Renal cortex interstitium (tissue), 11 donors: Measurements from ENCODE around the gene GNAO1. TPM values are rescaled to one million over a fixed set of nuclear protein-coding genes. Genes with fewer than 3 reads are reported as not detected.
A peak's percentile ranks its signal among the peaks of the same experiment; 100 is the strongest.

ENCODE experiments used
- DNase-seq, 11 donors: peaks; one replicate each; pipeline ENCODE4 v3.0.0-alpha.2; 2013; ENCODE audit warnings: low read depth in 9 of 11, low spot score in 4 of 11; ENCODE audit errors: extremely low read depth in 1 of 11
- polyA plus RNA-seq, 3 donors: library from polyadenylated mRNA; unstranded; fragments of 120-200 nt; gene quantifications; one replicate each; pipeline ENCODE4 v1.2.1, GENCODE V29; 2013; ENCODE audit not compliant: insufficient read length in 3 of 3

GNAO1 gene
- polyA plus RNA-seq, 3 donors, result 4.8 to 6.9 (median 6.9) TPM

GRCh38 chr16:56193951-56194726, 2.9 kb downstream of the GNAO1 start:
- DNase-seq, result peak; percentile 80 to 95 (median 90)

DNA sequence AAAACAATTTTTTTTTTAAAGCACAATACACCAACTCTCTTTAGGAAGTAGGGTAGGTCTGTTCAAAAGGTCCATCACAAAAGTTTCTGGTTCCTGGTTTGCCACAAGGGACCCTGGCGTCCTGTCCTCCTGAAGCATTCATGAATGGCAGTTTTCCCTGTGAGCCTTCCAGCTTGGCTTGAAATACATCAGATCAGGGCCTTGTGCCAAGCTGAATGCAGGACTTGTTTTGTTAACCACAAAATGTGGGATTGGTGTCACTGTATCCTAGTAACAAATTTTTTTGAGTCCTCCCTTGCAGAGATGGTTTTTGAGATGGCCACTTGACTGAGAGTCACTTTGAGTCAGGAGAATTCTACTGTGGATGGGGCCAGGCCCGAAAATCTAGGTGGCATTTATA, 3.9 kb downstream of the GNAO1 start:
- no peak for DNase-seq

DNA sequence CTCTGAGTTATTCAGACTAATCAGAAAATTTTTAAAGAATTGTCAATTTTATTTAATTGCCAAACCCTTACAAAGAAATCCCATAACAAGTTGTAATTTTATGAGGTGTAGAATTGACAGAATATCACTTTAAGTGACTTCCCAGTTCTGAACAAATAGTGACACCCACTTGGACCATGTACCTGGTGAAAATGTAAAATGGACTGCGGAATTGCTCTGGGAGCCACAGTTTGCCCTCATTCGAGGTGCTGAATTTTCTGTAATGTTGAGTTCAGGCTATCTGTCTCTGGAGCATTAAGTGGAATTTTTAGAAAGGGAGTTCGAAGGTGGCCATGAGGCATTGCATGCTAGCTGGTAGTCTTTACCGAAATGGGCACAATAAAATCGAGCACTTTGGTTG, 5.1 kb downstream of the GNAO1 start:
- DNase-seq, result no peak

DNA sequence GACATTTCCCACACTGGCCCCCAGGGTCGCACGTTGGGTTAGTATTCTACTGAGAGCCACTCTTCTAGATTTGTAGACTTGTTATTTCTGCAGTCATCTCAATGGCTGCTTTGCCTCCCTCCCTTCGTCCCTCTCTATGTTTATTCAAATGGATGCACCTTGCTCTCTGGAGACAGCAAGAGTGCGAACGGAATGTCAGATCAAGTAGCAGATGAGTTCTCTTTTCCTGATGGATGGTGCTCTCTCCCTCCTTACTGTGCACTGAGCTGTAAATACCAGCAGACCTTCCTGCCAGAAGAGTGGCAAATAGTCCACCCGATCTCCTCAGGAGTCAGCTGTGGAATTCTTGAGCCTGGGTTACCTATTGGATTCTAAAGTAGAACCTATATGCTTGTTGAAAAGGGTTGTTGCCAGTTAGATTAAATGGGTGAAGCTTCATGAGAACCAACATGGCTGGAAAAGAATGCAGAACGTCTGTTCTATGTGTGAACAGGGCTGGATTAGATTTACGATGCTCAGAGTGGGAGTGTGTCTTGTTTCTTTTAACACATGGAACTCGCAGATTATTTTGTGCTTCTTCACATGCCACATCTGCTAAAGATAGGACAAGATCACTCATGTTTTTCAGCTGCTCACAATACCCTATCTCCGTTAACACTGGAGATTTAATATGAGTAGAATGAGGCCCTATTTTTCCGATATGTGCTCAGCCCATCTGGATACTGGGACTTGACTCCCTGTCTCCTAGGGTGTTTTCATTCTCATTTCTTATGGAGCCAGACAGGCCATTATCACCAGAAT, 6.1 kb downstream of the GNAO1 start:
- peak in 1 of 11 donors; percentile 55 for DNase-seq

DNA sequence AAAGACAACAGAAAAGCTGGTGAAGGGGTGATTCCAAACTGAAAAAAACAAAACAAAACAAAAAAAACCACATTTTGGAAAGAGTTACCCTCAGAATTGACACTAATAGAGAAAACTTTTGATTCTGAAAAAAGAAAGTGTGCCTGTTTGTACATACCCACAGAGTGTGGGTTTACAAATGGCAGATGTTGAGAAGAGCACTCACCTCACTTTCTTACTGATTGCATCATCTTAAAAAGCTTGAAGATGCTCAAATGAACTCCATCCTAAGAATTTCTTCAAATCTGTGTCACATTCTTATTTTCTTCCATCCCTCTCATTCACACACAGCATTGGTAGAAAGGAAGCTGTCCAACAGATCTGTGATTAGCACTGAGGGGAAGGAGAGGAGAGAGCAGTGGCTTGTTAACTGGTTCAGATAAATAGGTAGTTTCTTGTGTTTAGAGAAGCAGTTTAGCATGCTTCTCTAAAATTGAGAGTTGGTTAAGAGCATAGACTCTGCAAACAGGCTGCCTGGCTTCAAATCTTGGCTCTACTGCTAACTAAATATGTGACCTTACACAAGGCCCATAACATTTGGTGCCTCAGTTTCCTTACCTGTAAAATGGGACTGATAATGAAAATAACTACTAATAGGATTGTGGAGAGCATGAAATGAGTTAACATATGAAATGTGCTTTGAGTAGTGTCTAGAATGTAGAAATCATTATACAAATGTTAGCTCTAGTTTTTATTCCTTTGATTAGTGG, 6.9 kb downstream of the GNAO1 start:
- DNase-seq, result no peak

DNA sequence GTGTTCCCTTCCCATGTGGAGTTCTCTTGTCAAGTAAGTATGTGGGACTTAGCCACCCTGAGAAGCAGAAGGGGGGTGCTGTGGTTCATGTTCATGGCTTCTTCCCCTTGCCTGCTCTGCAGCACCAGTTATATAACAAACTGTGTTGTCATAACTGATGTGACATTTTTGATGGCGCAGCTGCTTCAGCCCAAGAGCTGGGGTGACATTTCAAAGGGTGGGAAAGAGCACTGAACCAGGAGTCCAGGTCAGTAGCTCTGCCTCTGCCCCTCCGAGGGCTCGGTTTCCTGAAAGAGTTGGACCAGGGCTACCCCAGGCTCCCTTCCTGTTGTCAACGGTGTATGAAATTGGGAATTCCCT, 7.4 kb downstream of the GNAO1 start:
- DNase-seq, result no peak

DNA sequence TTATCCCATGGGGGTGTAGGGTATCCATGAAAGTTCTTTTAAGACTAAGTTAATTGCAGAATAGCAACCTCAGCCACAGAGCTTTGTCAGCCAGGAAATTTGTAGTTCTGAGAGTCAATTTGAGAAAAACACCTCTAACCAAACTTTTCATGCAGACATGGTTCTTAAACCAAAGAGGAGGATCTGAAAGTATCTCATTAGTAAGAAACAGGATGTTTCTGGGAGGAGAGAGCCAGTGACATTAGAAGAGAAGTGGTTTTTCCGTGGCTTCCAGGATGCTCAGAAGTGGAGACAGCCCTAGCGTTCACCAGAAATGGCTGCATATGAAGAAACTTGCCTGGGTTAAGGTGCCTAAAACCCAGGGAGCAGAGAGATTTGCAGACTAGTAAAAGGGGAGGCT, 7.9 kb downstream of the GNAO1 start:
- no peak for DNase-seq

DNA sequence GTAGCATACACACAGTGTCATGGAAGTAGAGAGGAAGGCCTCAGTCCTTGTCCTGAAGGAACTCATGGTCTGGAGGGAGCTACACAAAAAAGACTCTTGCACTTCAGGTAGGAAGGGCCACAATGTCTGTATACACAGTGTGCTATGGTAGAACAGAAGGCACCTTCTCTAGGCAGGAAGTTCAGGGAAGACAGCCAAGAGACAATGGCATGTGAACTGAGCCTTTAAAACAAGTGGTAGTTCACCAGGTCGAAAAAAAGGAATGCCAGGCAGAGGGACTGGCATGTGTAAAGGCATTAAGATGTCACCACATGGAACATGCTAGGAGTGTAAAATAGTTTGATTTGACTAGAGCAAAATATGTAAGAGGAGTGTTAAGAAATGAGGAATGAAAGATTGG, 9.7 kb downstream of the GNAO1 start:
- DNase-seq, result no peak

DNA sequence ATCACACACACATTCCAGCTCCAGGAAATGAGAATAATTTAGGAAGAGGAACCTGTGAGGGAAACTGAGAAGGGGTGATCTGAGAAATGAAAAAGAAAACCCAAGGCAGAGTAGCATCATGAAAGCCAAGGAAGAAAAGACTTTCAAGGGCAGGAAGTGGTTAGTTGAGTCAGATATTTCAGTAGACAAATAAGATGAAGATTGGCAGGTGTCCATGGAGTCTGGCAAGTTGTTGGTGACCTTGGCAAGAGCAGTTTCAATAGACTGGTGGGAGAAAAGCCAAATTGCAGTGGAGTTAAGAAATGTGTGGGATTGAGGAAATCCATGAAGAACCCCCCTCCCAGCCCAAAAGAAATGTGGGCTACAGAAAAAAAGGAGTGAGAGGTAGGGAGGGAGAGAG, 10.7 kb downstream of the GNAO1 start:
- DNase-seq, result no peak

DNA sequence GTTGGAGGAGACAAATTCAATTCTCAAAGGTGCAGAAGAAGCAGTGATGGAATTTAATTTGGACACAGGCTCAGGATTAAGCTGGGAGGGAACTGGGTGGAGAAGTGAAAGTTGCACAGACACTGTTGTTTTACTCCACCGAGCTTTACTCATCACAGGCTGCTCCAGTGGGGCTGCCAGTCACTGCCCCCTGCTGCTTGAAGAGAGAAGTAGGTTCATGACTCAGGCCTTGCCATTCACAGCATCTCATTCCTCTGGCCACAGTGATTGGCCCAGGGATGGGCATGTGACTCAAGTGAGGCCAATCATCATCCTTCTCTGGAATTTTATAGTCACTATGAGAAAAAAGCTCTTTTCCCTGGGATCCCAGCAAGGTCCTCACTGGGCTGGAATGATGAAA, 11.8 kb downstream of the GNAO1 start:
- DNase-seq, result no peak

DNA sequence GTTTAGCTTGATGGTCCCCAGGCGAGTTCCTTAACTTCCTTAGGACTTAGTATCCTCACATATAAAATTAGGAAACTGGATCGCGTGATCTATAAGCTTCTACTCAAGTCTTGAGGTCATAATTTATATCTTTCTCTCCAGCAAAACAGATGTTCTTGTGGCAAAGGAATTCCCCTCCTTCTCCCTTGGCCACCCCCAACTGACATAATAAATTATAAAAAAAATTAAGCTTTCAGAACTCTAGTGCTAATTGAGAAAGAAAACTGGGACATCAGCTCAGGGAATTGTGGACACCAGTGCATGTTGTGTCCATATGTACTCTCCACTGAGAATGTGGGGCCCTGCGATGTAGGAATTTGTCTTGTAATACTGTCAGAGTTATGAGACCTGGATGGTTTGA, 13.5 kb downstream of the GNAO1 start:
- DNase-seq, result no peak

GRCh38 chr16:56206951-56207350, 15.7 kb downstream of the GNAO1 start:
- no peak for DNase-seq

GRCh38 chr16:56207421-56207820, 16.1 kb downstream of the GNAO1 start:
- no peak for DNase-seq

DNA sequence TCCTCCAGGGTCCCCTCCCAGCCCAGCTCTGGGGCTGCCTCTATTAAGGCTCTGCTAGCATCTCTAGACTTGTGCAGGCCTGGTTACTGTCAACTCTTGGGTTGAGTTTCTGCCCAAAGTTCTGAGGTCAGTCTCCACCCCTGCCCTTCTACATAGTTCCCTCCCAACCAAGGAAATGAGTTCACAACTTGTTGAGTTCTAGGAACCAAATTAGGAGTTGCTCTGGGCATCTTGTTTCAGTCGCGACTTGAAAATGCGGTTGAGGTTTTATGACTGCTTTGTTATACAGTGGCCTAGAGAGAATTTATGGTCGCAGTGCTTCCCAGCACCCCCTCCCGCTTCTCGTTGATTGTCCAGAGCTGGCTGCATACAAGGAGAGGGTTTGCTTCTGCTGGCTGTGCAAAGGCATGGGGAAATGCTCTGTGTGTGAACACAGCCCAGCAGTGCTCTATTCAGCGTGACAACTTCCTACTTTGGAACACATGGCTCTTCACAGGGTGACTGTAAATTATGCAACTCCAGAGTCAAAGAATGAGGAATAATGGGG, 20.2 kb downstream of the GNAO1 start:
- DNase-seq, result peak in 6 of 11 donors; percentile 60 to 82 (median 71)

GRCh38 chr16:56212144-56212543, 20.9 kb downstream of the GNAO1 start:
- DNase-seq, result no peak

DNA sequence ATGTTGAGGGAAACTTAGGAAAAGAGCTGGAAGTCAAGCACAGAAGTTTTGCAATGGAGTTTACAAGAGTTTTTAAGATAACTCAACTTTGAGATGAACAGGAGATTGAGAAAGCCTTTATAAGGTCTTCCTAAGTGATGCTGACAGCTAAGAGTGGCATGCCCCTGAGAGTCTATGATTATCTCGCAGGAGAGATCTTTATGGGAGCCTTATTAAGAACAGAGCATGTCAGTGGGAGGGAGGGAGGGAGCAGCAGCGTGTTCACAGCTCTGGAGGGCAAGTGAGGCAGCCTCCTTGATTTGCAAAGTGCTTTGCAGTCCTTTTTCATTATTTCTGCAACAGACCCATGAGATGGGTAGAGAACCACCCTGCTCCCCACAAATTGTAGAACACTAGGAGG, 30.7 kb downstream of the GNAO1 start:
- DNase-seq, result no peak

- DNase-seq, result no peak
Observed at GRCh38 chr16:56222474-56222997, 31.2 kb downstream of the GNAO1 start.

GRCh38 chr16:56225017-56225742, 33.9 kb downstream of the GNAO1 start:
- DNase-seq, result no peak

DNA sequence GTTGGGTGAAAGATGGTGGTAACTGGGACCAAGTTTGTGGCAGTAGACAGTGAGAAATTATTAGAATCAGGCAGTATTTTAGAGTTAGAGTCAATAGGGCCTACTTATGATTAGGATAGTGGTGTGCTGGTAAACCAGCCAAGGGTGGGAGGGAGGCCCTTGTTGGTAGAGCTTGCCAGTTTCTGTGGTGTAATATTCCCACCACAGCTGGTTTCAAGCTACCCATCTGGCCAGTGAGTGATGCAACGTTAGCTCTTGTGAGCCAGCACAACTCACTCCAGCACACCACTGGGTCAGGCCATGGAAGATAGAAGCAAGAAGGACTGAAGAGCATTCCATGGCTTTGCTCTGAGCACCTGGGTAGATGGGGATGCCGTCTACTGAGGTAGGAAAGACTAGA, 34.9 kb downstream of the GNAO1 start:
- DNase-seq, result no peak
